Osteocyte (in vitro differentiated cells): Measurements from ENCODE around the gene TGM2. TPM values are rescaled to one million over a fixed set of nuclear protein-coding genes. Genes with fewer than 3 reads are reported as not detected.
A peak's percentile ranks its signal among the peaks of the same experiment; 100 is the strongest.

ENCODE experiments used
- DNase-seq: peaks from one replicate; pipeline ENCODE4 v3.0.0; 2021; ENCODE audit warnings: mixed read lengths; ENCODE audit not compliant: unreplicated experiment; ENCODE audit errors: extremely low spot score
- H3K27ac Mint-ChIP-seq: one replicate; pipeline ENCODE4 v1.8.0; 2021; ENCODE audit warnings: mild to moderate bottlenecking, mixed read lengths; ENCODE audit not compliant: unreplicated experiment
- H3K27me3 Mint-ChIP-seq: one replicate; pipeline ENCODE4 v1.8.0; 2021; ENCODE audit warnings: mixed read lengths; ENCODE audit not compliant: unreplicated experiment
- H3K36me3 Mint-ChIP-seq: one replicate; pipeline ENCODE4 v1.8.0; 2021; ENCODE audit warnings: mixed read lengths; ENCODE audit not compliant: unreplicated experiment
- H3K4me1 Mint-ChIP-seq: one replicate; pipeline ENCODE4 v1.8.0; 2021; ENCODE audit warnings: mixed read lengths; ENCODE audit not compliant: unreplicated experiment
- H3K4me3 Mint-ChIP-seq: one replicate; pipeline ENCODE4 v1.8.0; 2021; ENCODE audit warnings: mild to moderate bottlenecking, moderate library complexity, mixed read lengths; ENCODE audit not compliant: unreplicated experiment
- H3K9me3 Mint-ChIP-seq: one replicate; pipeline ENCODE4 v1.8.0; 2021; ENCODE audit warnings: mixed read lengths; ENCODE audit not compliant: unreplicated experiment
- CTCF ChIP-seq: fragments of 200-600 bp; sonication (generic); IDR thresholded peaks from 2 replicates; pipeline ENCODE4 v1.5.0; 2021; ENCODE audit warnings: antibody characterized with exemption, mild to moderate bottlenecking, moderate library complexity
- total RNA-seq: library from RNA; stranded (reverse); gene quantifications from 2 replicates; pipeline ENCODE4 v1.2.1, GENCODE V29; 2021

Gene TGM2
- total RNA-seq, 1 donor from 2014 or later, result 29.2 TPM

- H3K27ac Mint-ChIP-seq, result no peak overlapping the region
- no peak for DNase-seq
Measured at GRCh38 chr20:38113401-38114325, 51.4 kb downstream of the TGM2 start.

DNA sequence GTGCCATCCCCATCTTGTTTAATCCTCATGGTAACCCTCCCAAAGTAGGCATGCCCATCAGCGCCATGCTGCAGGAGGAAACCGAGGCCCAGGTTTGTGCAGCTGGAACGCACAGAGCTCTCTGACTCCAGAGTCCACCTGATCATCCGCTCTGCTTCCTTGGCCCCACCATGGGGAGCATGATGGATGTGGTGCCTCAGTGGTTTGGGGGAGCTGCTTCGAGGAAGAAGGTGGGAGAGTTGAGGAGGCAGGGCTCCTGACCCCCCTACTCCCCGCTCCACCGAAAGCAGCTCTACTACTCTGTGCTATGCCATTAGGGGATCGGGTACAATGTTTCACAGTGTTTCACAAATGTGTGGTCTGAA, 52.2 kb downstream of the TGM2 start:
- no peak overlapping the region for H3K27ac Mint-ChIP-seq
- no peak for TF ChIP-seq CTCF
- H3K36me3 Mint-ChIP-seq, result no peaks in the 10 kb centered on the region
- H3K4me3 Mint-ChIP-seq, result no peak overlapping the region
- peaks cover 34% of the 10 kb centered on the region for H3K4me1 Mint-ChIP-seq
- DNase-seq, result peak; percentile 69
- no peaks in the 10 kb centered on the region for H3K27me3 Mint-ChIP-seq
- peaks cover 11% of the 10 kb centered on the region for H3K9me3 Mint-ChIP-seq

More at GRCh38 chr20:38113401-38114325, 51.4 kb downstream of the TGM2 start:
- peak; percentile 46 for TF ChIP-seq CTCF
- H3K27me3 Mint-ChIP-seq, result no peaks in the 10 kb centered on the region
- H3K9me3 Mint-ChIP-seq, result peaks cover 11% of the 10 kb centered on the region
- H3K4me3 Mint-ChIP-seq, result no peak overlapping the region
- peaks cover 31% of the 10 kb centered on the region for H3K4me1 Mint-ChIP-seq
- H3K36me3 Mint-ChIP-seq, result no peaks in the 10 kb centered on the region

DNA sequence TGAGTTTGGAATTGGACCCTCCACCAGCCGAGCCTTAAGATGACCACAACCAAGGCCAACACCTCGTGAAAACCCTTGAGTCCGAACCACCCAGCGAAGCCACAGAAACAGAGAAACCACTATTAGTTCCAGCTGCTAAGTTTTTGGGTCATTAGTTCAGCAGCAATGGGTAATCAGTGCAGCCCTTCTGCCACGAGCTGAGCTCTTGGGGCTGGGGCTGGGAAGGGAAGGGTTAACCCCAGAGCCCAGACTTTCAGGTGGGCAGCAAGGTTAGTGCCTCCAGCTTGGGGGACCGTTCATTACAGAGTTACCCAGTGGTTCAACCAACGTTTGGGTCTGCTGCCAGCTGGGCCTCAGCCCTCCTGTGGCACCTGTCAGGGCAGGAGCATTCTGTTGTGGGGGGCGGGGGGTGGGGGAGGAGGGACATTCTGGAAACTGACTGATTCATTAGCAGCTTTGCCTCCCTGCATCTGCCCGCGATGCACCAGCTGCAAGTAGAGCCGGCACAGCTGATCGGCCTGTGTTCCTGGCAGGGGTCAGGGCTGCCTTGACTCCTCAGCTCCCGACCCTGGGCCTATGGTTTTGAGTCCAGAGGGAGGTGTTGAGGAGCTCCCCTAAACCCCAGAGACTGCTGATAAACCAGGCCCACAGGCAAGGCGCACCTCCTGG, 52.7 kb downstream of the TGM2 start:
- H3K27me3 Mint-ChIP-seq, result no peaks in the 10 kb centered on the region
- H3K9me3 Mint-ChIP-seq, result peaks cover 9% of the 10 kb centered on the region
- no peak for TF ChIP-seq CTCF

DNA sequence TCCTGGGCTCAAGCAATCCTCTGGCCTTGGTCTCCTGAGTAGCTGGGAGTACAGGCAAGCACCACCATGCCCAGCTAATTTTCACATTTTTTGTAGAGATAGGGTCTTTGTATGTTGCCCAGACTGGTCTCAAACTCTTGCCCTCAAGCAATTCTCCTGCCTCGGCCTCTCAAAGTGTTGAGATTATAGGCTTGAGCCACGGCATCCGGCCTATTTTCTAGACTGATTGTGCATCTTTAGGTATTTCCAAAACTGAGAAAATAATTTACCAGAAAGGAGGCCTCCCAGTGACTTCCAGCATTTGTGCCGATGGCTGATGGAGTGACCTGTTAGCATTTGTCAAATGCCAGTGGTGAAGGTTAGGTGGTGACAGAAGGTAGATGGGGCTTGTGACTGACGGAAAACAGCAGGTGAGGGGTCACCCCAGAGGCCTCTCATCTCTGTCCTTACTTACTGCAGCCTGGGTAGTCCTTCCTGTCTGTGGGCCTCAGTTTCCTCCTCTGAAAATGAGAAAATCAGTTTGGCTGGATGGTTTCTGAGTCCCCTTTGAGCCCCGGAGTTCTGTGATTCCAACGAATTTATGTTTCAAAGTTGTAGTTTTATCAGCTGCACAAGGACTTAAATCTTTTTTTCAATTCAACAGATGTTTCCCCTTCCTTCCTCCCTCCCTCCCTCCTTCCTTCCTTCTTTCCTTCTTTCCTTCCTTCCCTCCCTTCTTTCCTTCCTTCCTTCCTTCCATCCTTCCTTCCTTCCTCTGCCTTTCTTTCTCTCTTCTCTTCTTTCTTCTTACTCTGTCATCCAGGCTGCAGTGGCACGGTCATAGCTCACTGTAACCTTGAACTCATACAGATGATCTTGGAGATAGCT, 53.5 kb downstream of the TGM2 start:
- H3K36me3 Mint-ChIP-seq, result no peaks in the 10 kb centered on the region
- no peak for DNase-seq
- H3K9me3 Mint-ChIP-seq, result peaks cover 1% of the 10 kb centered on the region
- no peak for TF ChIP-seq CTCF
- peaks cover 28% of the 10 kb centered on the region for H3K4me1 Mint-ChIP-seq
- H3K27ac Mint-ChIP-seq, result no peak overlapping the region
- H3K4me3 Mint-ChIP-seq, result no peak overlapping the region
- no peaks in the 10 kb centered on the region for H3K27me3 Mint-ChIP-seq

More for the DNA sequence above, 52.7 kb downstream of the TGM2 start:
- peaks cover 29% of the 10 kb centered on the region for H3K4me1 Mint-ChIP-seq
- no peak overlapping the region for H3K27ac Mint-ChIP-seq
- no peaks in the 10 kb centered on the region for H3K36me3 Mint-ChIP-seq
- H3K4me3 Mint-ChIP-seq, result no peak overlapping the region
- DNase-seq, result no peak
